NT2/D1 (cell line): ENCODE results near the gene ZSWIM7.

Experiments
- SUZ12 ChIP-seq: IDR thresholded peaks from 2 replicates; pipeline ENCODE4 v1.6.1; 2011; ENCODE audit not compliant: insufficient read length, insufficient read depth; ENCODE audit errors: extremely low read depth
- YY1 ChIP-seq: IDR thresholded peaks from 2 replicates; pipeline ENCODE4 v1.6.1; 2011; ENCODE audit not compliant: insufficient read length, insufficient read depth
- ZNF274 ChIP-seq: IDR thresholded peaks from 2 replicates; pipeline ENCODE4 v1.6.1; 2011; ENCODE audit warnings: mild to moderate bottlenecking, low read depth, low read length

- TF ChIP-seq SUZ12 (no peak), YY1 (no peak), ZNF274 (no peak)
These were observed 33.2 kb downstream of the ZSWIM7 start for GRCh38 chr17:15966183-15966878.
